Left ventricle myocardium inferior (tissue), 1 donor: ENCODE measurements around the gene SEMA4B. TPM values are rescaled to one million over a fixed set of nuclear protein-coding genes. Genes with fewer than 3 reads are reported as not detected.

Source experiments
- DNase-seq: peaks from one replicate; pipeline ENCODE4 v3.0.0-alpha.2; 2020
- H3K27ac ChIP-seq: fragments of 200-600 bp; replicated peaks from 2 replicates; pipeline ENCODE4 v1.8.0; 2021
- H3K27me3 ChIP-seq: fragments of 200-600 bp; 2 replicates; pipeline ENCODE4 v1.8.0; 2021; ENCODE audit warnings: low read depth
- H3K36me3 ChIP-seq: fragments of 200-600 bp; 2 replicates; pipeline ENCODE4 v1.8.0; 2021
- H3K4me1 ChIP-seq: fragments of 200-600 bp; 2 replicates; pipeline ENCODE4 v1.8.0; 2021
- H3K4me3 ChIP-seq: fragments of 200-600 bp; 2 replicates; pipeline ENCODE4 v1.8.0; 2021; ENCODE audit warnings: mild to moderate bottlenecking, moderate library complexity
- H3K9me3 ChIP-seq: fragments of 200-600 bp; replicated peaks from 2 replicates; pipeline ENCODE4 v1.8.0; 2021
- CTCF ChIP-seq: fragments of 200-600 bp; IDR thresholded peaks from 2 replicates; pipeline ENCODE4 v1.8.0; 2021; ENCODE audit warnings: antibody characterized with exemption, mild to moderate bottlenecking, borderline replicate concordance
- intact Hi-C: fragments of 100-400 bp; cut with micrococcal nuclease; formaldehyde crosslinking; loops from one replicate; pipeline ENCODE4 v1.11.0; 2022
- total RNA-seq: library from RNA; stranded (reverse); fragmentation: NEBNext Ultra II Directional; extraction: Animal tissue kit (Norgen Biotek cat#: 25700); gene quantifications from one replicate; pipeline ENCODE4 v1.2.1, GENCODE V29; 2021
- donor health status: DM: no; HTN: yes; CAD: no; lungs with severe emphysema.

SEMA4B gene
- total RNA-seq, 1 donor from 2014 or later: 22.7 TPM

- Histone ChIP-seq H3K27me3 (no peaks in the 10 kb centered on the region), H3K4me3 (no peak overlapping the region), H3K27ac (peak overlapping the region; percentile 66), H3K9me3 (no peaks in the 10 kb centered on the region), H3K4me1 (peaks cover 83% of the 10 kb centered on the region), H3K36me3 (peaks cover 4% of the 10 kb centered on the region)
- intact Hi-C loops: no loop called here
- no peak for DNase-seq
- TF ChIP-seq CTCF: no peak
Observed at GRCh38 chr15:90205050-90205848, 4.1 kb downstream of the SEMA4B start.

GRCh38 chr15:90205886-90206285 lies 4.8 kb downstream of the SEMA4B start:
- Histone ChIP-seq H3K27me3 (no peaks in the 10 kb centered on the region), H3K36me3 (peaks cover 4% of the 10 kb centered on the region), H3K4me3 (no peak overlapping the region), H3K4me1 (peaks cover 83% of the 10 kb centered on the region), H3K27ac (peak overlapping the region; percentile 66), H3K9me3 (no peaks in the 10 kb centered on the region)
- no peak for DNase-seq
- no peak for TF ChIP-seq CTCF
- intact Hi-C loops: no loop called here

GRCh38 chr15:90207252-90207651 lies 6.1 kb downstream of the SEMA4B start:
- intact Hi-C loops: no loop called here
- Histone ChIP-seq H3K36me3 (peaks cover 4% of the 10 kb centered on the region), H3K9me3 (no peaks in the 10 kb centered on the region), H3K27me3 (no peaks in the 10 kb centered on the region), H3K4me3 (no peak overlapping the region), H3K27ac (no peak overlapping the region), H3K4me1 (peaks cover 83% of the 10 kb centered on the region)
- TF ChIP-seq CTCF: no peak
- no peak for DNase-seq

- Histone ChIP-seq H3K4me3 (no peak overlapping the region), H3K27me3 (no peaks in the 10 kb centered on the region), H3K9me3 (no peaks in the 10 kb centered on the region), H3K36me3 (peaks cover 4% of the 10 kb centered on the region), H3K4me1 (peaks cover 83% of the 10 kb centered on the region), H3K27ac (no peak overlapping the region)
- intact Hi-C loops: no loop called here
- no peak for TF ChIP-seq CTCF
- no peak for DNase-seq
Observed at GRCh38 chr15:90208356-90208755, 7.2 kb downstream of the SEMA4B start.

GRCh38 chr15:90209591-90209990 lies 8.5 kb downstream of the SEMA4B start:
- H3K27me3 ChIP-seq: no peaks in the 10 kb centered on the region
- H3K9me3 ChIP-seq: no peaks in the 10 kb centered on the region
- H3K4me1 ChIP-seq: peaks cover 74% of the 10 kb centered on the region
- no peak for DNase-seq
- intact Hi-C loops: no loop called here
- H3K4me3 ChIP-seq: no peak overlapping the region
- peaks cover 4% of the 10 kb centered on the region for H3K36me3 ChIP-seq
- no peak for TF ChIP-seq CTCF
- H3K27ac ChIP-seq: no peak overlapping the region
